Measurements from ENCODE around the gene MRPL12. TPM values are rescaled to one million over a fixed set of nuclear protein-coding genes. Genes with fewer than 3 reads are reported as not detected.

The MRPL12 gene
- total RNA-seq, 1 experiment from 2014 or later, result 139 TPM

- H3K4me1 Mint-ChIP-seq, result peaks cover 17% of the 10 kb centered on the region
- H3K36me3 Mint-ChIP-seq, result no peaks in the 10 kb centered on the region
- no peaks in the 10 kb centered on the region; the same call in 1 of the 2 replicates for H3K27me3 Mint-ChIP-seq (ENCODE audit: low read depth)
- no peaks in the 10 kb centered on the region for H3K9me3 Mint-ChIP-seq
- ChIA-PET POLR2A (no interaction called here), CTCF (no interaction called here)
- H3K27ac Mint-ChIP-seq, result no peak within 1 kb of the TSS; the same call in 1 of the 2 replicates
- DNase-seq (ENCODE audit: low spot score), result no peak
- TF ChIP-seq AFF4 (CRISPR knock-in tag; IDR thresholded peaks at IDR 0.05; ENCODE audit: borderline replicate concordance), result no peak
- TF ChIP-seq GRHL2 (CRISPR knock-in tag; IDR thresholded peaks at IDR 0.05; ENCODE audit: insufficient replicate concordance, severe bottlenecking), result no peak
- no peak for TF ChIP-seq ZNF396 (CRISPR knock-in tag; IDR thresholded peaks at IDR 0.05; ENCODE audit: borderline replicate concordance)
- no peak for TF ChIP-seq MLX (CRISPR knock-in tag; IDR thresholded peaks at IDR 0.05)
- no peak for TF ChIP-seq E2F4 (CRISPR knock-in tag; IDR thresholded peaks at IDR 0.05; ENCODE audit: borderline replicate concordance, low read depth)
- TF ChIP-seq ZNF232 (CRISPR knock-in tag; IDR thresholded peaks at IDR 0.05), result no peak
- TF ChIP-seq NR2C2 (CRISPR knock-in tag; IDR thresholded peaks at IDR 0.05), result no peak
- TF ChIP-seq ZNF512 (CRISPR knock-in tag; IDR thresholded peaks at IDR 0.05; ENCODE audit: borderline replicate concordance), result no peak
- no peak for TF ChIP-seq CTCF (IDR thresholded peaks at IDR 0.05)
- TF ChIP-seq IRF2 (CRISPR knock-in tag; IDR thresholded peaks at IDR 0.05; ENCODE audit: borderline replicate concordance, low read depth), result no peak
- no peak for TF ChIP-seq KAT7 (CRISPR knock-in tag; IDR thresholded peaks at IDR 0.05; ENCODE audit: borderline replicate concordance)
- TF ChIP-seq CREM (CRISPR knock-in tag; IDR thresholded peaks at IDR 0.05), result no peak
- TF ChIP-seq RORB (CRISPR knock-in tag; IDR thresholded peaks at IDR 0.05), result no peak
- TF ChIP-seq SP1 (CRISPR knock-in tag; conservative IDR thresholded peaks at IDR 0.05), result no peak
- no peak for TF ChIP-seq NFE2L1 (CRISPR knock-in tag; IDR thresholded peaks at IDR 0.05)
- no peak for TF ChIP-seq ATF1 (CRISPR knock-in tag; IDR thresholded peaks at IDR 0.05)
- TF ChIP-seq ZNF532 (CRISPR knock-in tag; IDR thresholded peaks at IDR 0.05; ENCODE audit: borderline replicate concordance), result no peak
- no peak for TF ChIP-seq SMAD3 (CRISPR knock-in tag; IDR thresholded peaks at IDR 0.05; ENCODE audit: borderline replicate concordance)
- TF ChIP-seq ATF2 (CRISPR knock-in tag; IDR thresholded peaks at IDR 0.05; ENCODE audit: borderline replicate concordance, low read depth), result no peak
- no peak for TF ChIP-seq MAX (CRISPR knock-in tag; IDR thresholded peaks at IDR 0.05)
- no peak for ATAC-seq
- H3K4me3 Mint-ChIP-seq, result no peak within 1 kb of the TSS
Observed at GRCh38 chr17:81656118-81656743, 46.9 kb upstream of the MRPL12 start, which contains the start of gene PDE6G. TSS of gene PDE6G (minus strand) at chr17:81656542. CDS start at chr17:81653305, 3,237 bp downstream.

Measured in WTC11 (cell line).